Endothelial cell of umbilical vein (primary cell): ENCODE measurements around the gene LDHAL6B. TPM values are rescaled to one million over a fixed set of nuclear protein-coding genes. Genes with fewer than 3 reads are reported as not detected.
A peak's percentile ranks its signal among the peaks of the same experiment; 100 is the strongest.

ENCODE experiments used
- BruUV-seq: library from RNA; stranded (reverse); fragments of 400-500 nt; replicated peaks from 2 replicates; lab custom pipeline; 2021; lab: Mats Ljungman, UMichigan
- CTCF ChIA-PET: fragments of 300-600, 350-600 bp; sonication (Branson Sonifier 250); formaldehyde crosslinking; loops from one replicate; lab custom pipeline; 2021; ENCODE audit warnings: antibody characterized with exemption, inconsistent platforms; lab: Charles Lee
- POLR2A ChIA-PET: fragments of 300-600, 350-600 bp; sonication (Branson Sonifier 250); formaldehyde crosslinking; loops from one replicate; lab custom pipeline; 2021; ENCODE audit warnings: antibody characterized with exemption, inconsistent platforms; lab: Charles Lee
- DNase-seq: peaks from one replicate; pipeline ENCODE4 v3.0.0-alpha.2; 2011; ENCODE audit warnings: low read depth, low spot score
- FAIRE-seq: peaks from 2 replicates; lab custom pipeline; 2011; peaks lifted over from hg19 to GRCh38; lab: Jason Lieb, UNC
- H2AFZ ChIP-seq: 2 replicates; pipeline ENCODE4 v1.6.0; 2012; ENCODE audit warnings: low read depth, low read length, control low read depth, inconsistent platforms
- H3K27ac ChIP-seq: 2 replicates; pipeline ENCODE4 v1.5.1; 2011; ENCODE audit warnings: low read depth, mild to moderate bottlenecking, control low read depth, low read length, moderate library complexity; ENCODE audit not compliant: insufficient read depth
- H3K27me3 ChIP-seq, 2 experiments: 2 replicates each; pipeline versions ENCODE4 v1.6.0 to v1.6.1; 2011; ENCODE audit warnings: low read length in 2 of 2, mixed read lengths in 1 of 2; ENCODE audit not compliant: control insufficient read depth in 2 of 2, insufficient read depth in 2 of 2
- H3K36me3 ChIP-seq, 2 experiments: 2 replicates in 1 of 2; 3 replicates in 1 of 2; pipeline ENCODE4 v1.5.1; 2011; ENCODE audit warnings: low read length in 2 of 2, mild to moderate bottlenecking in 1 of 2, moderate library complexity in 1 of 2; ENCODE audit not compliant: control insufficient read depth in 2 of 2, insufficient read depth in 2 of 2; ENCODE audit errors: extremely low read depth in 1 of 2
- H3K4me1 ChIP-seq: 3 replicates; pipeline ENCODE4 v1.5.1; 2011; ENCODE audit warnings: mild to moderate bottlenecking, low read length; ENCODE audit not compliant: control insufficient read depth, insufficient read depth; ENCODE audit errors: extremely low read depth
- H3K4me2 ChIP-seq: 2 replicates; pipeline ENCODE4 v1.6.1; 2011; ENCODE audit warnings: low read length, control low read depth, mixed read lengths; ENCODE audit not compliant: insufficient read depth
- H3K4me3 ChIP-seq, 3 experiments: fragments of 200-600 bp in 1 of 3; sonication (generic), shearing (Covaris generic) in 1 of 3; replicated peaks in 1 of 3; 2 replicates each; pipeline ENCODE4 v1.5.1; 2011 to 2016; ENCODE audit warnings: control low read depth in 3 of 3, low read length in 3 of 3, mild to moderate bottlenecking in 2 of 3, inconsistent platforms in 1 of 3, low read depth in 1 of 3, moderate library complexity in 1 of 3; ENCODE audit not compliant: insufficient read depth in 1 of 3
- H3K79me2 ChIP-seq: 2 replicates; pipeline ENCODE4 v1.6.0; 2012; ENCODE audit warnings: low read length, inconsistent platforms; ENCODE audit not compliant: control insufficient read depth, insufficient read depth
- H3K9ac ChIP-seq: replicated peaks from 2 replicates; pipeline ENCODE3; 2011; ENCODE audit warnings: low read length, control low read depth; ENCODE audit not compliant: insufficient read depth; ENCODE audit errors: extremely low read depth
- H3K9me1 ChIP-seq: replicated peaks from 3 replicates; pipeline ENCODE4 v1.6.0; 2011; ENCODE audit warnings: mild to moderate bottlenecking, low read length; ENCODE audit not compliant: control insufficient read depth, insufficient read depth; ENCODE audit errors: extremely low read depth
- H3K9me3 ChIP-seq: replicated peaks from 2 replicates; pipeline ENCODE4 v1.5.1; 2012; ENCODE audit warnings: low read length, inconsistent platforms; ENCODE audit not compliant: control insufficient read depth, insufficient read depth
- H4K20me1 ChIP-seq: replicated peaks from 2 replicates; pipeline ENCODE3; 2011; ENCODE audit warnings: mild to moderate bottlenecking, low read length; ENCODE audit not compliant: control insufficient read depth, insufficient read depth; ENCODE audit errors: extremely low read depth
- FOS ChIP-seq: IDR thresholded peaks from 2 replicates; pipeline ENCODE4 v1.6.1; 2011; ENCODE audit warnings: mild to moderate bottlenecking, low read length, moderate library complexity, borderline replicate concordance; ENCODE audit not compliant: insufficient read depth
- GATA2 ChIP-seq: IDR thresholded peaks from 2 replicates; pipeline ENCODE4 v1.7.0; 2011; ENCODE audit warnings: low read depth, mild to moderate bottlenecking, moderate library complexity, mixed read lengths, low read length; ENCODE audit not compliant: insufficient read length, insufficient read depth
- JUN ChIP-seq: IDR thresholded peaks from 2 replicates; pipeline ENCODE4 v1.6.1; 2011; ENCODE audit warnings: borderline replicate concordance, low read depth; ENCODE audit not compliant: insufficient read length, insufficient read depth
- MAX ChIP-seq: IDR thresholded peaks from 2 replicates; pipeline ENCODE4 v1.6.1; 2011; ENCODE audit not compliant: insufficient read depth, insufficient read length
- POLR2A ChIP-seq: IDR thresholded peaks from 2 replicates; pipeline ENCODE4 v1.6.1; 2012; ENCODE audit warnings: low read depth, mild to moderate bottlenecking, control low read depth, low read length
- POLR2AphosphoS5 ChIP-seq: IDR thresholded peaks from 2 replicates; pipeline ENCODE4 v1.6.1; 2012; ENCODE audit warnings: low read depth, mild to moderate bottlenecking, control low read depth, low read length, moderate library complexity; ENCODE audit not compliant: insufficient read depth
- dilution Hi-C: fragments of 300-500 bp; cut with MboI; formaldehyde crosslinking; loops from one replicate; pipeline ENCODE4 v1.15.0; 2019; ENCODE audit warnings: low sequenced_read_pairs; ENCODE audit not compliant: extremely low pct_ligation_motif_present
- intact Hi-C: fragments of 100-400 bp; cut with micrococcal nuclease; formaldehyde crosslinking; loops from one replicate; pipeline ENCODE4 v1.10.0; 2022
- polyA plus RNA-seq, 4 experiments: library from polyadenylated mRNA; depleted of rRNA in 3 of 4; stranded (reverse) in 3 of 4; unstranded in 1 of 4; fragments of >200 nt; gene quantifications; 2 replicates each; pipeline versions ENCODE4 v1.2.1 to v1.2.3, GENCODE V29; 2011 to 2012; ENCODE audit warnings: missing spikeins in 1 of 4
- total RNA-seq: library from RNA; stranded (reverse); gene quantifications from 2 replicates; pipeline ENCODE4 v1.2.3, GENCODE V29; 2021
- TF ChIP-seq, protein P1 (sequence below), 2 donors: IDR thresholded peaks; 1 replicate in 1 of 2; 2 replicates in 1 of 2; pipeline ENCODE4 v1.5.1; 2011; ENCODE audit warnings: low read length in 2 of 2, mild to moderate bottlenecking in 2 of 2, moderate library complexity in 2 of 2, control low read depth in 1 of 2, inconsistent platforms in 1 of 2, low read depth in 1 of 2; ENCODE audit not compliant: insufficient read depth in 1 of 2; ENCODE audit errors: extremely low read depth in 1 of 2

Gene LDHAL6B
- total and polyA plus RNA-seq, 2 donors (not counting 3 experiments of a cell fraction or from before 2014, with no cell fraction given) = not detected

- CTCF ChIA-PET = interaction anchor here (1.4 kb wide), 1 partner anchor 25 kb away, joined by 3 read pairs; no protein-coding TSS in a partner anchor
- FAIRE-seq = peak; percentile 90
- H3K4me2 ChIP-seq = no peak overlapping the region
These were observed 6.8 kb upstream of the LDHAL6B start for GRCh38 chr15:59199626-59200465.

GRCh38 chr15:59200560-59200959 is 6.1 kb upstream of the LDHAL6B start:
- ChIA-PET POLR2A (no interaction called here), CTCF (interaction anchor here (1.4 kb wide), 1 partner anchor 24 kb away, joined by 3 read pairs; no protein-coding TSS in a partner anchor)
- DNase-seq (no peak), FAIRE-seq (no peak)
- H3K4me2 ChIP-seq = no peak overlapping the region
- no peaks in the 10 kb centered on the region for H3K9me1 ChIP-seq
- no peaks in the 10 kb centered on the region for H3K27me3 ChIP-seq
- intact Hi-C loops = no loop called here
- H3K27ac ChIP-seq = peak overlapping the region; percentile 45
- H3K9ac ChIP-seq = no peak overlapping the region
- H3K4me1 ChIP-seq = peaks cover 8% of the 10 kb centered on the region
- dilution Hi-C loops = no loop called here
- no peaks in the 10 kb centered on the region for H3K9me3 ChIP-seq
- no peaks in the 10 kb centered on the region for H3K79me2 ChIP-seq
- H4K20me1 ChIP-seq = no peaks in the 10 kb centered on the region
- no peak overlapping the region for H2AFZ ChIP-seq
- no peak for TF ChIP-seq POLR2A
- no peak for TF ChIP-seq MAX
- no peak for TF ChIP-seq POLR2AphosphoS5
- TF ChIP-seq JUN = no peak
- no peak for TF ChIP-seq GATA2
- TF ChIP-seq, protein P1, sequence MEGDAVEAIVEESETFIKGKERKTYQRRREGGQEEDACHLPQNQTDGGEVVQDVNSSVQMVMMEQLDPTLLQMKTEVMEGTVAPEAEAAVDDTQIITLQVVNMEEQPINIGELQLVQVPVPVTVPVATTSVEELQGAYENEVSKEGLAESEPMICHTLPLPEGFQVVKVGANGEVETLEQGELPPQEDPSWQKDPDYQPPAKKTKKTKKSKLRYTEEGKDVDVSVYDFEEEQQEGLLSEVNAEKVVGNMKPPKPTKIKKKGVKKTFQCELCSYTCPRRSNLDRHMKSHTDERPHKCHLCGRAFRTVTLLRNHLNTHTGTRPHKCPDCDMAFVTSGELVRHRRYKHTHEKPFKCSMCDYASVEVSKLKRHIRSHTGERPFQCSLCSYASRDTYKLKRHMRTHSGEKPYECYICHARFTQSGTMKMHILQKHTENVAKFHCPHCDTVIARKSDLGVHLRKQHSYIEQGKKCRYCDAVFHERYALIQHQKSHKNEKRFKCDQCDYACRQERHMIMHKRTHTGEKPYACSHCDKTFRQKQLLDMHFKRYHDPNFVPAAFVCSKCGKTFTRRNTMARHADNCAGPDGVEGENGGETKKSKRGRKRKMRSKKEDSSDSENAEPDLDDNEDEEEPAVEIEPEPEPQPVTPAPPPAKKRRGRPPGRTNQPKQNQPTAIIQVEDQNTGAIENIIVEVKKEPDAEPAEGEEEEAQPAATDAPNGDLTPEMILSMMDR (IDR thresholded peaks at IDR 0.05; ENCODE audit: extremely low read depth in 1 of 2, insufficient read depth in 1 of 2, low read depth in 1 of 2, low read length in 2 of 2) = no peak
- no peak for TF ChIP-seq FOS
- H3K4me3 ChIP-seq = no peak overlapping the region
- no TSS peak for BruUV-seq
- peaks cover 14 to 17% of the 10 kb centered on the region in 2 experiments for H3K36me3 ChIP-seq

More at GRCh38 chr15:59199626-59200465, 6.8 kb upstream of the LDHAL6B start:
- intact Hi-C loops (no loop called here), dilution Hi-C loops (no loop called here)
- H4K20me1 ChIP-seq = no peaks in the 10 kb centered on the region
- no peak overlapping the region for H3K4me3 ChIP-seq
- H3K79me2 ChIP-seq = no peaks in the 10 kb centered on the region
- no peak overlapping the region for H2AFZ ChIP-seq
- BruUV-seq = no TSS peak
- peaks cover 8% of the 10 kb centered on the region for H3K4me1 ChIP-seq
- no peaks in the 10 kb centered on the region for H3K27me3 ChIP-seq
- TF ChIP-seq MAX (no peak), POLR2AphosphoS5 (peak; percentile 32), POLR2A (no peak), FOS (peak; percentile 71), JUN (peak; percentile 53)
- POLR2A ChIA-PET = no interaction called here
- peak overlapping the region; percentile 45 for H3K27ac ChIP-seq
- H3K9me1 ChIP-seq = no peaks in the 10 kb centered on the region
- no peaks in the 10 kb centered on the region for H3K9me3 ChIP-seq
- H3K36me3 ChIP-seq = peaks cover 15 to 20% of the 10 kb centered on the region in 2 experiments
- peak; percentile 54 for DNase-seq
- H3K9ac ChIP-seq = no peak overlapping the region
